ENCODE measurements around the gene IL26. TPM values are rescaled to one million over a fixed set of nuclear protein-coding genes. Genes with fewer than 3 reads are reported as not detected.
A peak's percentile ranks its signal among the peaks of the same experiment; 100 is the strongest.

IL26 gene
- total and polyA plus RNA-seq, 8 donors: not detected

- Histone ChIP-seq H3K27me3 (no peaks in the 10 kb centered on the region), H3K36me3 (no peaks in the 10 kb centered on the region), H3K27ac (no peak overlapping the region), H3K9me3 (no peaks in the 10 kb centered on the region), H3K4me3 (no peak overlapping the region), H3K4me1 (no peaks in the 10 kb centered on the region)
- intact Hi-C loops (cut with DNase I; ENCODE audit: low total_unique reads): no loop called here
- DNase-seq: peak in 1 of 2 donors; percentile 49
- WGBS, 5 donors: 63 to 67% (median 63%) methylated on average over 3 of the region's 3 CpGs
- TF ChIP-seq POLR2A (IDR thresholded peaks at IDR 0.05) (no peak), POLR2AphosphoS5 (IDR thresholded peaks at IDR 0.05) (no peak), EP300 (IDR thresholded peaks at IDR 0.05) (no peak)
- TF ChIP-seq, protein P1, sequence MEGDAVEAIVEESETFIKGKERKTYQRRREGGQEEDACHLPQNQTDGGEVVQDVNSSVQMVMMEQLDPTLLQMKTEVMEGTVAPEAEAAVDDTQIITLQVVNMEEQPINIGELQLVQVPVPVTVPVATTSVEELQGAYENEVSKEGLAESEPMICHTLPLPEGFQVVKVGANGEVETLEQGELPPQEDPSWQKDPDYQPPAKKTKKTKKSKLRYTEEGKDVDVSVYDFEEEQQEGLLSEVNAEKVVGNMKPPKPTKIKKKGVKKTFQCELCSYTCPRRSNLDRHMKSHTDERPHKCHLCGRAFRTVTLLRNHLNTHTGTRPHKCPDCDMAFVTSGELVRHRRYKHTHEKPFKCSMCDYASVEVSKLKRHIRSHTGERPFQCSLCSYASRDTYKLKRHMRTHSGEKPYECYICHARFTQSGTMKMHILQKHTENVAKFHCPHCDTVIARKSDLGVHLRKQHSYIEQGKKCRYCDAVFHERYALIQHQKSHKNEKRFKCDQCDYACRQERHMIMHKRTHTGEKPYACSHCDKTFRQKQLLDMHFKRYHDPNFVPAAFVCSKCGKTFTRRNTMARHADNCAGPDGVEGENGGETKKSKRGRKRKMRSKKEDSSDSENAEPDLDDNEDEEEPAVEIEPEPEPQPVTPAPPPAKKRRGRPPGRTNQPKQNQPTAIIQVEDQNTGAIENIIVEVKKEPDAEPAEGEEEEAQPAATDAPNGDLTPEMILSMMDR (IDR thresholded peaks at IDR 0.05): no peak
Observed at GRCh38 chr12:68180792-68181744, 44.5 kb downstream of the IL26 start.

GRCh38 chr12:68178774-68179439, 46.7 kb downstream of the IL26 start:
- Histone ChIP-seq H3K4me1 (no peaks in the 10 kb centered on the region), H3K36me3 (no peaks in the 10 kb centered on the region), H3K27ac (no peak overlapping the region), H3K27me3 (no peaks in the 10 kb centered on the region), H3K9me3 (no peaks in the 10 kb centered on the region), H3K4me3 (no peak overlapping the region)
- intact Hi-C loops (cut with DNase I; ENCODE audit: low total_unique reads): no loop called here
- TF ChIP-seq POLR2A (IDR thresholded peaks at IDR 0.05) (no peak), EP300 (IDR thresholded peaks at IDR 0.05) (no peak), POLR2AphosphoS5 (IDR thresholded peaks at IDR 0.05) (no peak)
- TF ChIP-seq, protein P1 (IDR thresholded peaks at IDR 0.05): no peak
- no peak for DNase-seq
- WGBS, 5 donors: 59 to 78% (median 71%) methylated on average over 3 of the region's 3 CpGs

DNA sequence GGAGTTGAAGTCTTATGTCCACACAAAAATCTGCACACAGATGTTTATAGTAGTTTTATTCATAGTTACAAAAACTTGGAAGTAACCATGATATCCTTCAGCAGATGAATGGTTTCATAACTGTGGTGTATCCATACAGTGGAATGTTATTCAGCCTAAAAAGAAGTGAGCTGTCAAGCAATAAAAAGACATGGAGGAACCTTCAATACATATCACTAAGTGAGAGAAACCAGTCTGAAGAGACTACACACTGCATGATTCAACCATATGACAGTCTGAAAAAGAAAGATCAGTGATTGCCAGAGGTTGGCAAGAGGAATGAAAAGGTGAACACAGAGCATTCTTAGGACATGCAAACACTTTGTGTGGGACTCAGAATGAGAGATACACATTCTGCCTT, 47.4 kb downstream of the IL26 start:
- H3K4me1 ChIP-seq: no peaks in the 10 kb centered on the region

GRCh38 chr12:68177562-68177961, 48.0 kb downstream of the IL26 start:
- no peaks in the 10 kb centered on the region for H3K36me3 ChIP-seq
- H3K4me3 ChIP-seq: no peak overlapping the region
- intact Hi-C loops (cut with DNase I; ENCODE audit: low total_unique reads): no loop called here
- H3K9me3 ChIP-seq: no peaks in the 10 kb centered on the region
- no peak for DNase-seq
- TF ChIP-seq, protein P1 (IDR thresholded peaks at IDR 0.05): no peak
- TF ChIP-seq POLR2A (IDR thresholded peaks at IDR 0.05): no peak
- no peak for TF ChIP-seq POLR2AphosphoS5 (IDR thresholded peaks at IDR 0.05)
- no peak for TF ChIP-seq EP300 (IDR thresholded peaks at IDR 0.05)
- H3K27me3 ChIP-seq: no peaks in the 10 kb centered on the region
- 85 to 93% (median 89%) methylated on average over 2 of the region's 2 CpGs for WGBS, 5 donors
- H3K4me1 ChIP-seq: no peaks in the 10 kb centered on the region
- H3K27ac ChIP-seq: no peak overlapping the region

More for the DNA sequence above, 47.4 kb downstream of the IL26 start:
- Histone ChIP-seq H3K27ac (no peak overlapping the region), H3K36me3 (no peaks in the 10 kb centered on the region), H3K9me3 (no peaks in the 10 kb centered on the region), H3K4me3 (no peak overlapping the region), H3K27me3 (no peaks in the 10 kb centered on the region)
- intact Hi-C loops (cut with DNase I; ENCODE audit: low total_unique reads): no loop called here
- DNase-seq: no peak
- TF ChIP-seq POLR2AphosphoS5 (IDR thresholded peaks at IDR 0.05): no peak
- TF ChIP-seq POLR2A (IDR thresholded peaks at IDR 0.05): no peak
- TF ChIP-seq EP300 (IDR thresholded peaks at IDR 0.05): no peak
- TF ChIP-seq, protein P1 (IDR thresholded peaks at IDR 0.05): no peak
